K562 (cell line): Measurements from ENCODE around the gene ZNF236. TPM values are rescaled to one million over a fixed set of nuclear protein-coding genes. Genes with fewer than 3 reads are reported as not detected.

Source experiments
- ATAC-seq: fragments of 200-7000 bp; cut with Tn5 transposase; 3 replicates; pipeline ENCODE4 v1.9.1; 2020; ENCODE audit warnings: moderate library complexity
- BruUV-seq: library from RNA; stranded (reverse); fragments of 400-500 nt; replicated peaks from 2 replicates; lab custom pipeline; 2021; lab: Mats Ljungman, UMichigan
- CTCF ChIA-PET: fragments of 300-600 bp; formaldehyde crosslinking; extraction: SDS; loops from one replicate; lab custom pipeline; 2021; ENCODE audit warnings: low intra/inter-chr PET ratio; lab: Yijun Ruan, JAX
- POLR2A ChIA-PET: fragments of 300-600, 350-650 bp; sonication (Branson Sonifier 250); formaldehyde crosslinking; extraction: SDS; loops from one replicate; lab custom pipeline; 2021; ENCODE audit warnings: antibody characterized with exemption, inconsistent platforms; lab: Yijun Ruan, JAX
- DNase-seq, 4 experiments: peaks; one replicate each; pipeline versions ENCODE4 v3.0.0 to v3.0.0-alpha.2; 2011 to 2018; ENCODE audit warnings: low spot score in 3 of 4, mixed read lengths in 3 of 4; ENCODE audit errors: extremely low read depth in 1 of 4
- FAIRE-seq: peaks from 2 replicates; lab custom pipeline; 2011; peaks lifted over from hg19 to GRCh38; lab: Jason Lieb, UNC
- H2AFZ ChIP-seq: 2 replicates; pipeline ENCODE4 v1.6.0; 2011; ENCODE audit warnings: low read depth, low read length, control low read depth, inconsistent platforms
- H3K27ac ChIP-seq: fragments of 200-600 bp; 3 replicates; pipeline ENCODE4 v1.8.0; 2011; ENCODE audit warnings: low read depth, mild to moderate bottlenecking, control low read depth, inconsistent platforms, low read length, moderate library complexity, mixed read lengths; ENCODE audit errors: extremely low read depth
- H3K27me3 ChIP-seq, 2 experiments: fragments of 300-600 bp in 1 of 2; 2 replicates in 1 of 2; 3 replicates in 1 of 2; pipeline versions ENCODE4 v1.6.0 to v1.8.0; 2011; ENCODE audit warnings: inconsistent platforms in 2 of 2, low read length in 2 of 2, mild to moderate bottlenecking in 1 of 2, mixed read lengths in 1 of 2, moderate library complexity in 1 of 2; ENCODE audit not compliant: control insufficient read depth in 2 of 2, insufficient read depth in 2 of 2
- H3K36me3 ChIP-seq: fragments of 300-600 bp; 3 replicates; pipeline ENCODE4 v1.8.0; 2011; ENCODE audit warnings: mild to moderate bottlenecking, low read length, inconsistent platforms; ENCODE audit not compliant: control insufficient read depth, insufficient read depth
- H3K4me1 ChIP-seq, 2 experiments: fragments of 200-600 bp in 1 of 2; replicated peaks in 1 of 2; 2 replicates in 1 of 2; 3 replicates in 1 of 2; pipeline versions ENCODE4 v1.5.1 to v1.8.0; 2011; ENCODE audit warnings: inconsistent platforms in 2 of 2, low read length in 2 of 2, mild to moderate bottlenecking in 1 of 2, mixed read lengths in 1 of 2, moderate library complexity in 1 of 2; ENCODE audit not compliant: control insufficient read depth in 2 of 2, insufficient read depth in 2 of 2
- H3K4me2 ChIP-seq: 2 replicates; pipeline ENCODE4 v1.6.1; 2011; ENCODE audit warnings: low read length, control low read depth, inconsistent platforms, mixed read lengths; ENCODE audit not compliant: insufficient read depth
- H3K4me3 ChIP-seq: fragments of 200-600 bp; sonication (generic), shearing (Covaris generic); 2 replicates; pipeline ENCODE4 v1.5.1; 2016; ENCODE audit warnings: control low read depth, inconsistent platforms
- H3K79me2 ChIP-seq: fragments of 200-600 bp; 3 replicates; pipeline ENCODE4 v1.8.0; 2011; ENCODE audit warnings: low read length, inconsistent platforms; ENCODE audit not compliant: control insufficient read depth, insufficient read depth
- H3K9ac ChIP-seq, 2 experiments: 2 replicates each; pipeline versions ENCODE4 v1.6.0 to v1.6.1; 2011; ENCODE audit warnings: low read depth in 2 of 2, low read length in 2 of 2, control low read depth in 1 of 2, inconsistent platforms in 1 of 2, mild to moderate bottlenecking in 1 of 2, mixed read lengths in 1 of 2; ENCODE audit not compliant: insufficient read depth in 1 of 2
- H3K9me1 ChIP-seq: one replicate; pipeline ENCODE4 v1.6.0; 2011; ENCODE audit warnings: inconsistent platforms, mild to moderate bottlenecking, low read length, moderate library complexity; ENCODE audit not compliant: control insufficient read depth, insufficient read depth
- H3K9me3 ChIP-seq: replicated peaks from 2 replicates; pipeline ENCODE4 v1.5.1; 2011; ENCODE audit warnings: low read depth, low read length, inconsistent platforms; ENCODE audit not compliant: control insufficient read depth, insufficient read depth
- H4K20me1 ChIP-seq: replicated peaks from 2 replicates; pipeline ENCODE4 v1.6.1; 2011; ENCODE audit warnings: low read length, inconsistent platforms, mixed read lengths; ENCODE audit not compliant: control insufficient read depth, insufficient read depth
- HBP1 ChIP-seq: fragments of 450-650 bp; formaldehyde crosslinking; IDR thresholded peaks from 2 replicates; pipeline ENCODE4 v1.4.0; 2022; ENCODE audit warnings: missing genetic modification characterization
- NFE2 ChIP-seq: IDR thresholded peaks from 2 replicates; pipeline ENCODE4 v1.6.1; 2014; ENCODE audit warnings: antibody characterized with exemption, low read depth
- NR2F6 ChIP-seq: fragments of 450-650 bp; formaldehyde crosslinking; IDR thresholded peaks from 2 replicates; pipeline ENCODE4 v1.4.0; 2020; ENCODE audit warnings: mild to moderate bottlenecking
- PTTG1 ChIP-seq: fragments of 450-650 bp; IDR thresholded peaks from 2 replicates; pipeline ENCODE4 v1.6.1; 2016; ENCODE audit warnings: low read depth, mild to moderate bottlenecking, missing genetic modification characterization, missing compliant biosample characterization
- SMARCE1 ChIP-seq: fragments of 450-650 bp; IDR thresholded peaks from 2 replicates; pipeline ENCODE4 v1.7.1; 2016; ENCODE audit warnings: mild to moderate bottlenecking
- TAF15 ChIP-seq: fragments of 200-400 bp; formaldehyde crosslinking; IDR thresholded peaks from 2 replicates; pipeline ENCODE4 v1.6.1; 2017; ENCODE audit warnings: mild to moderate bottlenecking, low read depth, low read length, moderate library complexity
- THAP7 ChIP-seq: fragments of 250-450 bp; sonication (Bioruptor Pico); IDR thresholded peaks from 2 replicates; pipeline ENCODE4 v1.5.0; 2021
- WGBS: fragments of 100-300 bp; shearing (Covaris generic); methylation state at CpG from one replicate; pipeline ENCODE4 v1.1.6; 2016; ENCODE audit warnings: low coverage, mixed read lengths; ENCODE audit not compliant: insufficient coverage; ENCODE audit errors: missing lambda C conversion rate; 5-methylcytosine and 5-hydroxymethylcytosine counted together
- in situ Hi-C: fragments of 300-500 bp; cut with MboI; formaldehyde crosslinking; loops from 4 replicates; pipeline ENCODE4 v1.15.0; 2018; ENCODE audit warnings: inconsistent platforms, mixed read lengths
- intact Hi-C: fragments of 100-400 bp; cut with micrococcal nuclease; formaldehyde crosslinking; loops from 2 replicates; pipeline ENCODE4 v1.14.2; 2022
- polyA plus RNA-seq, 8 experiments: library from polyadenylated mRNA; depleted of rRNA in 4 of 8; stranded (reverse) in 5 of 8; unstranded in 3 of 8; fragments of >200 nt; fragmentation: Nextera tagmentation in 2 of 8; fragmentation: Illumina TruSeq in 1 of 8; extraction: Ambion mirVana in 2 of 8; extraction: Trizol in 1 of 8; gene quantifications; 2 replicates each; pipeline versions ENCODE4 v1.2.1 to v1.2.3, GENCODE V29; 2011 to 2014; ENCODE audit warnings: inconsistent platforms in 1 of 8, missing spikeins in 1 of 8
- total RNA-seq, 7 experiments: library from RNA; depleted of rRNA in 6 of 7; stranded (reverse); fragments of >200 nt in 6 of 7; fragmentation: Illumina TruSeq in 2 of 7; extraction: Trizol in 2 of 7; gene quantifications; 2 replicates each; pipeline versions ENCODE4 v1.2.1 to v1.2.3, GENCODE V29; 2011 to 2021; ENCODE audit warnings: low replicate concordance in 1 of 7

Gene ZNF236
- total and polyA plus RNA-seq, 9 of the 15 experiments (the other 6 are each of a cell fraction or from before 2014, with no cell fraction given), result 0.35 to 8.7 (median 3.4) TPM

- H3K36me3 ChIP-seq, result no peaks in the 10 kb centered on the region
- BruUV-seq, result no TSS peak
- ChIA-PET POLR2A (no interaction called here), CTCF (no interaction called here)
- intact Hi-C loops (loop anchor here (10.0 kb wide), 1 partner anchor 45 kb away; no protein-coding TSS in a partner anchor), in situ Hi-C loops (no loop called here)
- WGBS, result 0% methylated on average over 12 of the region's 19 CpGs
- H3K9me3 ChIP-seq, result no peaks in the 10 kb centered on the region
- TF ChIP-seq TAF15 (no peak), NR2F6 (no peak), NFE2 (no peak), PTTG1 (tag) (no peak), HBP1 (CRISPR knock-in tag) (no peak), THAP7 (CRISPR knock-in tag) (no peak), SMARCE1 (no peak)
- no peak overlapping the region for H2AFZ ChIP-seq
- H4K20me1 ChIP-seq, result no peaks in the 10 kb centered on the region
- no peak for DNase-seq
- H3K4me2 ChIP-seq, result no peak overlapping the region
- H3K4me3 ChIP-seq, result no peak overlapping the region
- H3K9ac ChIP-seq, result no peak overlapping the region
- no peak for ATAC-seq
- H3K79me2 ChIP-seq, result no peaks in the 10 kb centered on the region
- H3K9me1 ChIP-seq, result no peaks in the 10 kb centered on the region
- no peak overlapping the region for H3K27ac ChIP-seq
- H3K4me1 ChIP-seq, result no peaks in the 10 kb centered on the region
- FAIRE-seq, result no peak
- H3K27me3 ChIP-seq, result peaks cover 4 to 75% of the 10 kb centered on the region in 2 experiments; a peak in 4 of 5 replicates
Measured at GRCh38 chr18:77009675-77010074, 187.3 kb downstream of the ZNF236 start.
